OCI-LY1 (cell line): ENCODE measurements around the gene ORAI3.

Experiments used
- H2AFZ ChIP-seq: fragments of 200-600 bp; sonication (generic), shearing (Covaris generic); 2 replicates; pipeline ENCODE4 v1.6.0; 2014; ENCODE audit warnings: antibody characterized with exemption, mild to moderate bottlenecking, low read length
- H3F3A ChIP-seq: fragments of 200-600 bp; sonication (generic), shearing (Covaris generic); 2 replicates; pipeline ENCODE4 v1.6.0; 2014; ENCODE audit warnings: mild to moderate bottlenecking, antibody characterized with exemption, low read length, moderate library complexity; ENCODE audit not compliant: insufficient read depth
- H3K27ac ChIP-seq: fragments of 200-600 bp; sonication (generic); 2 replicates; pipeline ENCODE4 v1.5.1; 2014; ENCODE audit warnings: low read length, mixed run types, mild to moderate bottlenecking, low read depth; ENCODE audit not compliant: poor library complexity, severe bottlenecking
- H3K27me3 ChIP-seq: fragments of 200-600 bp; sonication (generic); 2 replicates; pipeline ENCODE4 v1.6.0; 2014; ENCODE audit warnings: antibody characterized with exemption, mild to moderate bottlenecking, low read length, moderate library complexity; ENCODE audit not compliant: insufficient read depth
- H3K36me3 ChIP-seq: fragments of 200-600 bp; sonication (generic); 2 replicates; pipeline ENCODE4 v1.6.1; 2014; ENCODE audit warnings: mild to moderate bottlenecking, antibody characterized with exemption, low read length, moderate library complexity, mixed read lengths; ENCODE audit not compliant: insufficient read depth
- H3K4me1 ChIP-seq: fragments of 200-600 bp; sonication (generic); 2 replicates; pipeline ENCODE4 v1.5.1; 2014; ENCODE audit warnings: mild to moderate bottlenecking, low read length, moderate library complexity; ENCODE audit not compliant: insufficient read depth, severe bottlenecking
- H3K4me2 ChIP-seq: fragments of 200-600 bp; sonication (generic), shearing (Covaris generic); 2 replicates; pipeline ENCODE4 v1.6.1; 2014; ENCODE audit warnings: low read length
- H3K4me3 ChIP-seq: fragments of 200-600 bp; sonication (generic); 2 replicates; pipeline ENCODE4 v1.5.1; 2014; ENCODE audit warnings: low read length, low read depth, mild to moderate bottlenecking, mixed read lengths; ENCODE audit not compliant: poor library complexity, severe bottlenecking
- H3K79me2 ChIP-seq: fragments of 200-600 bp; shearing (Covaris generic); 2 replicates; pipeline ENCODE4 v1.6.1; 2016; ENCODE audit warnings: mixed run types, low read length, mixed read lengths; ENCODE audit not compliant: insufficient read depth
- H3K9ac ChIP-seq: fragments of 200-600 bp; sonication (generic), shearing (Covaris generic); 2 replicates; pipeline ENCODE4 v1.6.1; 2014; ENCODE audit warnings: mild to moderate bottlenecking, low read length, mixed read lengths
- H3K9me2 ChIP-seq: fragments of 200-600 bp; sonication (generic), shearing (Covaris generic); 2 replicates; pipeline ENCODE4 v1.6.1; 2014; ENCODE audit warnings: low read depth, mild to moderate bottlenecking, low read length, mixed read lengths
- H3K9me3 ChIP-seq: fragments of 200-600 bp; shearing (Covaris generic); 2 replicates; pipeline ENCODE4 v1.6.1; 2014; ENCODE audit warnings: low read length, mixed read lengths
- H4K20me1 ChIP-seq: fragments of 200-600 bp; sonication (generic), shearing (Covaris generic); 2 replicates; pipeline ENCODE4 v1.6.0; 2016; ENCODE audit warnings: mild to moderate bottlenecking, low read length; ENCODE audit not compliant: insufficient read depth
- CTCF ChIP-seq: fragments of 200-600 bp; sonication (generic), shearing (Covaris generic); IDR thresholded peaks from 2 replicates; pipeline ENCODE4 v1.5.1; 2017; ENCODE audit warnings: mild to moderate bottlenecking, antibody characterized with exemption, low read length, moderate library complexity, mixed read lengths
- EZH2 ChIP-seq: fragments of 200-600 bp; sonication (generic), shearing (Covaris generic); IDR thresholded peaks from 2 replicates; pipeline ENCODE4 v1.8.0; 2017; ENCODE audit warnings: borderline replicate concordance, mixed run types, mild to moderate bottlenecking, antibody characterized with exemption, low read length, moderate library complexity, mixed read lengths

Gene ORAI3

DNA sequence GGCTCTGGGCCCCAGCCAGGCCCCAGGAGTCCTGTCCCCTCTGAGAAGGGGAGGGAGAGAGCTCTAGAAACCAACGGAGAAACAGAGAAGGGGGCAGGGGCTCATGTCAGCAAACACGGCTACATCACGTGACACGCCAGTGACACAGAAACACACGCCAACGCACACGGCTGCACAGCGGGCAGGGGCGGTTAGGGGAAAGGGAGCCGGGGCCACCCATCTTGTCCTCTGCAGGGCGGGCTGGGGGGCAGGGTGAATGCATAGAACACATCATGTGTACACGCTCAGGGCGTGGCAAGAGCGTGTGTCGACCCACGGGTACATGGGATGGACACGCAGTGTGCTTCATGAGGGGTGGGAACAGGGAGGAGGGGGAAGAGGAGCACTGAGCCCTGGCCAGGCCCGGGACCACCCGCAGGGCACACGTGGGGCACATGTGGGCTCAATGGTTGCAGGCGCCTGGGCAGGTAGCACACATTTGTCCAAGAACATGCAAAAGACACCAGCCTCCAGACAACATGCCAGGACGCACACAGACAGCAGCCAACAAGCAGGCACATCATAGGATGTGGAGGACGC lies 40.7 kb downstream of the ORAI3 start:
- no peaks in the 10 kb centered on the region for H4K20me1 ChIP-seq
- H3K9me2 ChIP-seq, result no peaks in the 10 kb centered on the region
- no peak overlapping the region for H2AFZ ChIP-seq
- H3K36me3 ChIP-seq, result peaks cover under 1% of the 10 kb centered on the region; the same call in 1 of the 2 replicates
- no peaks in the 10 kb centered on the region for H3K79me2 ChIP-seq
- peaks cover 40% of the 10 kb centered on the region for H3K4me1 ChIP-seq
- H3K9ac ChIP-seq, result peak overlapping the region; percentile 42; the same call in 1 of the 2 replicates
- TF ChIP-seq EZH2 (no peak), CTCF (no peak)
- peak overlapping the region; percentile 14 for H3K4me3 ChIP-seq
- H3K27me3 ChIP-seq, result no peaks in the 10 kb centered on the region
- peak overlapping the region; percentile 21 for H3K27ac ChIP-seq
- H3K4me2 ChIP-seq, result peak overlapping the region; percentile 44; the same call in 1 of the 2 replicates
- no peaks in the 10 kb centered on the region for H3K9me3 ChIP-seq
- no peaks in the 10 kb centered on the region for H3F3A ChIP-seq

GRCh38 chr16:30990105-30990504 lies 41.2 kb downstream of the ORAI3 start:
- no peaks in the 10 kb centered on the region for H4K20me1 ChIP-seq
- H2AFZ ChIP-seq, result no peak overlapping the region
- H3K4me1 ChIP-seq, result peaks cover 38% of the 10 kb centered on the region
- TF ChIP-seq CTCF, result no peak
- no peak for TF ChIP-seq EZH2
- no peaks in the 10 kb centered on the region for H3F3A ChIP-seq
- no peaks in the 10 kb centered on the region for H3K79me2 ChIP-seq
- H3K9me2 ChIP-seq, result no peaks in the 10 kb centered on the region
- H3K4me2 ChIP-seq, result peak overlapping the region; percentile 44; the same call in 1 of the 2 replicates
- H3K27ac ChIP-seq, result peak overlapping the region; percentile 21
- H3K36me3 ChIP-seq, result no peaks in the 10 kb centered on the region
- peak overlapping the region; percentile 42; the same call in 1 of the 2 replicates for H3K9ac ChIP-seq
- no peaks in the 10 kb centered on the region for H3K9me3 ChIP-seq
- H3K4me3 ChIP-seq, result no peak overlapping the region
- H3K27me3 ChIP-seq, result no peaks in the 10 kb centered on the region

- no peak overlapping the region for H3K27ac ChIP-seq
- H3K4me3 ChIP-seq, result no peak overlapping the region
- no peaks in the 10 kb centered on the region for H3K79me2 ChIP-seq
- no peaks in the 10 kb centered on the region for H3K9me2 ChIP-seq
- no peak for TF ChIP-seq EZH2
- TF ChIP-seq CTCF, result no peak
- H3K9me3 ChIP-seq, result no peaks in the 10 kb centered on the region
- no peaks in the 10 kb centered on the region for H3F3A ChIP-seq
- H4K20me1 ChIP-seq, result no peaks in the 10 kb centered on the region
- H3K36me3 ChIP-seq, result no peaks in the 10 kb centered on the region
- H3K4me1 ChIP-seq, result peaks cover 34% of the 10 kb centered on the region
- no peak overlapping the region for H3K9ac ChIP-seq
- no peak overlapping the region for H2AFZ ChIP-seq
- no peak overlapping the region for H3K4me2 ChIP-seq
- H3K27me3 ChIP-seq, result no peaks in the 10 kb centered on the region
Measured at GRCh38 chr16:30991052-30991451, 42.2 kb downstream of the ORAI3 start.
